Measurements from ENCODE around the gene TMEM121B. TPM values are rescaled to one million over a fixed set of nuclear protein-coding genes. Genes with fewer than 3 reads are reported as not detected.

Gene TMEM121B
- total RNA-seq, 1 donor from 2014 or later: 0.28 TPM

DNA sequence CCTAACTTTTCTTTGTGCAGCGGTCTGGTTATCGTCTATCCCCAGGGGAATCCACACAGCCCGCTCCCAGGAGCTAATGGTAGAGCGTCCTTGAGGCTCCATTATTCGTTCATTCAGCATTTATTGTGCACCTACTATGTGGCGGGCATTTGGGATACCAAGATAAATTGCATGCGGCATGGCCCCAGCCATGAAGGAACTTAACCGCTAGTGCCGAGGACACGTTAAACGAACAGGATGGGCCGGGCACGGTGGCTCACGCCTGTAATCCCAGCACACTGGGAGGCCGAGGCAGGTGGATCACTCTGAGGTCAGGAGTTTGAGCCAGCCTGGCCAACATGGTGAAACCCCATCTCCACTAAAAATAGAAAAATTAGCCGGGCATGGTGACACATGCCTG, 11.2 kb downstream of the TMEM121B start:
- no peak for ATAC-seq

DNA sequence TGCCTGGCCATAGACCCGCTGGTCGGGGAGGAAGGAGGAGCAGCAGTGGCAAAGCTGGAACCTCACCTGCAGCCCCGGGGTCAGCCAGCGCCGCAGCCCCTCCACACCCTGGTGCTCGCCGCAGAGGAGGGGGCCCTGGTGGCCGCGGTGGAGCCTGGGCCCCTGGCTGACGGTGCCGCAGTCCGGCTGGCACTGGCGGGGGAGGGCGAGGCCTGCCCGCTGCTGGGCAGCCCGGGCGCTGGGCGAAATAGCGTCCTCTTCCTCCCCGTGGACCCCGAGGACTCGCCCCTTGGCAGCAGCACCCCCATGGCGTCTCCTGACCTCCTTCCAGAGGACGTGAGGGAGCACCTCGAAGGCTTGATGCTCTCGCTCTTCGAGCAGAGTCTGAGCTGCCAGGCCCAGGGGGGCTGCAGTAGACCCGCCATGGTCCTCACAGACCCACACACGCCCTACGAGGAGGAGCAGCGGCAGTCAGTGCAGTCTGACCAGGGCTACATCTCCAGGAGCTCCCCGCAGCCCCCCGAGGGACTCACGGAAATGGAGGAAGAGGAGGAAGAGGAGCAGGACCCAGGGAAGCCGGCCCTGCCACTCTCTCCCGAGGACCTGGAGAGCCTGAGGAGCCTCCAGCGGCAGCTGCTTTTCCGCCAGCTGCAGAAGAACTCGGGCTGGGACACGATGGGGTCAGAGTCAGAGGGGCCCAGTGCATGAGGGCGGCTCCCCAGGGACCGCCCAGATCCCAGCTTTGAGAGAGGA, 11.9 kb downstream of the TMEM121B start:
- no peak for ATAC-seq

DNA sequence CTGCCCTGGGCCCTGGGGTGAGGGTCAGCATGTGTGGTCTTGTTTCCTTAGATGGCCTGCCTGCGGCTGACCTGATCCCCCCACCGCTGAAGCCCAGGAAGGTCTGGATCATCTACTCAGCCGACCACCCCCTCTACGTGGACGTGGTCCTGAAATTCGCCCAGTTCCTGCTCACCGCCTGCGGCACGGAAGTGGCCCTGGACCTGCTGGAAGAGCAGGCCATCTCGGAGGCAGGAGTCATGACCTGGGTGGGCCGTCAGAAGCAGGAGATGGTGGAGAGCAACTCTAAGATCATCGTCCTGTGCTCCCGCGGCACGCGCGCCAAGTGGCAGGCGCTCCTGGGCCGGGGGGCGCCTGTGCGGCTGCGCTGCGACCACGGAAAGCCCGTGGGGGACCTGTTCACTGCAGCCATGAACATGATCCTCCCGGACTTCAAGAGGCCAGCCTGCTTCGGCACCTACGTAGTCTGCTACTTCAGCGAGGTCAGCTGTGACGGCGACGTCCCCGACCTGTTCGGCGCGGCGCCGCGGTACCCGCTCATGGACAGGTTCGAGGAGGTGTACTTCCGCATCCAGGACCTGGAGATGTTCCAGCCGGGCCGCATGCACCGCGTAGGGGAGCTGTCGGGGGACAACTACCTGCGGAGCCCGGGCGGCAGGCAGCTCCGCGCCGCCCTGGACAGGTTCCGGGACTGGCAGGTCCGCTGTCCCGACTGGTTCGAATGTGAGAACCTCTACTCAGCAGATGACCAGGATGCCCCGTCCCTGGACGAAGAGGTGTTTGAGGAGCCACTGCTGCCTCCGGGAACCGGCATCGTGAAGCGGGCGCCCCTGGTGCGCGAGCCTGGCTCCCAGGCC, 12.7 kb downstream of the TMEM121B start:
- no peak for ATAC-seq

DNA sequence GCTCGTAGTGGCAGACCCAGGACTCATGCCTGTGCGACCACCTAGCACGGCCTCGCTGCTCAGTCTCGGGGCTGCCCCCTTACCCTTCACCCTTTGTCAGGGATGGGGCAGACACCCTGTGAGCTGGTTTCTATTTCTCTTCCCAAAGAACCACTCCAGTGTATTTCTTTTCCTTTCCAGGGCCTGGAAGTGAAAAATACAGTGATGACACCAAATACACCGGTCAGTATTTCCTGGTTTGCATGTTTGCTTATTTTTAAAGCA, 13.7 kb downstream of the TMEM121B start:
- no peak for ATAC-seq

DNA sequence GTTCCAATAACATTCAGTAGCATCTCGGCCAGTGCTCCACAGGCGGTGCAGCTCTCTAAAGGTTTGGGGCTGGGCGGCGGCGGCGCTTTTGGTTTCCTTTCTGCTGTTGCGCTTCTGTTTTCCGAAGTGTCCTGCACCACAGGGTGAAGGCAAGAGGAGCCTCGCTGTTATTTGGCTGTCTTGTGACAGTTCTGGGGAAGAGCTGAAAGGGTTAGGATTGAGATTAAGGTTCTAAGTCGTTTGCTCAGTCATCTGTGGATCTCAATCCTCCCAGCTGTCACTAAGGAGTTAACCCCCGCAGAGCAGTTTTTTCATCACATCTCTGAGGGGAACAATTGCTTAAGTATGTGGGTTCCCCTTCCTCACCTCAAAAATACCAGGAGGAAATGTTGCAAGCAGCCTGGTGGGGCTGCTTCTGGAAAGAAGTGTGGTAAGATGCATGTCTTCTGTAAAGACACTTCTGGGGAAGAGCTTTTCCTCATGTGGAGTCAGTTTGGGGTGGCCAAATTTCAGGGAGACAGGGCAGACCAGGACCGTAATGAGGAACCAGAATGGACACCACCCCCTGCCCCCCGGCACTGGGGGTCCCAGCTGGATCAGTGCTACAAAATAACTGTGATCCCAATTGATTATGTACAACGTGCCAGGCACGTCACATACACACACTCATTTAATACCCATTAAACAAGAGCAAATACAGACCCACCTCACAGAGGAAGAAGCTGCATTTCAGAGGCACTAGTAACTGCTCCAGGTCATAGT, 14.2 kb downstream of the TMEM121B start:
- ATAC-seq: no peak

DNA sequence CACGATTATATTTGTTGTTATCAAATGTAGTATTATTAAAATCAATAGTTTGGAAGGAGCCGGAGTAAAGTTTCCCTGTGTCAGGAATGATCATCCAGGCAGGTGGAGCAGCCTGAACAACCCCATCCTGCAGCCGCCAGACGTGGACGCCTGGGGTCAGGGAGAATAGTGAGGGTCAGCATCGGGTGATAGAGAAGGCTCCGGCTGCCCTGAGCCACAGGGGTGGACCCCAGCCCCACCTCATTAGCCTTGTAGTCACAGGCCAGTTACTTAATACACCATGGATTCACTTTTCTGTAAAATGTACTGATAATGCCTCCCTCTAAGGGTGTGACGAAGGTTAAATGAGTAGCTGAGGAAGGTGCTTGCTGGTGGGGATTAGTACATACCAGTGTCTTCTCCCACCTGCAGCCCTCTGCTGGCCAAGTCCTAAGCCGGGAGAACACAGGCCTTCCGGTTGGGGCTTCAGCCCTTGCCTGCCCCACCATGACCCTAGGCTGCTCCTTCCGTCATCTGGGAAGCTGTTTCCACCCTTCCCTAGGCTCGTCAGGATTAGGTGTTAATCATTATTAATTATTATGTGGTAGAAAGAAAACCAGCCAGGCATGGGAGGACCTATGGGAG, 14.9 kb downstream of the TMEM121B start:
- ATAC-seq: no peak

DNA sequence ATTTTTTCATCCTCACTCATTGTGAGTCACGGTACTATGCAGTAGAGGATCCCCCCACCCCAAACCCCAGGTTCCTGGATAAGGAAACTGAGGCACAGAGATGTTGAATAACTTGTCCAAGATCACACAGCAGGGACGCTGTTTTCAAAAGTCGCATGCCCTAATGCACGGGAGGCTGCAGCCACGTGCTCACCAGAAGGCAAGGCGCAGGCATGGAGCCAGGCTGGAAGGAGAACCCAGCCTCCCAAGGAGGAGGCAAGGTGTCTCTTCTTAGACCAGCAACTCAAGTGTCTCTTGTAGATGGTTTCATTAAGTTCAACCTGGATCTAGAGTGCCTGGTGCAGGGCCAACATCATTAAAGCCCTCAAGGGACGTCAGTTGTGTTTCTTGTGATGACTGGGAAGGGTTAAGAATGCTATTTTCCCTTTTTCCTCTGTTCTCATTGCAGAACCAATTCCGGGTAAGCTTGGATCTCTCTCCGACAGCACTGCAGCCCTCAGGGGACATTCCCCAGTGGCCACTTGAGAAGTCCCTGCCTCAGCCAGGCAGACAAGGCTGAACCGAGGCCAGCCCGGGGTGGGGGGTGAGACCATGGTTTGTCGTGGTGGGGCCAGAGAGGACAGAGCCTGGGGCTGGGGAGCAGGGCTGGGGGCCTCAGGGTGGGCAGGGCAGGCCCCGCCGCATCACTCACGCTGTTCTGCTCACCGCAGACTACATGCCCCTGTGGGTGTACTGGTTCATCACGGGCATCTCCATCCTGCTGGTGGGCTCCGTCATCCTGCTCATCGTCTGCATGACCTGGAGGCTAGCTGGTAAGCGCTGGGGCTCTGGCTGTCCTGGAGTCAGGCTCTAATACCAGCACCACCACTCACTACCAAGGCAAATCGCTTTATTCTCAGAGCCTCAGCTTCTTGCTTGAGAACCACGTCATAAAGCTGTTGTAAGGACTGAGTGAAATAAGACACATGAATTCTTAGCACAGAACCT, 15.7 kb downstream of the TMEM121B start:
- ATAC-seq: no peak

DNA sequence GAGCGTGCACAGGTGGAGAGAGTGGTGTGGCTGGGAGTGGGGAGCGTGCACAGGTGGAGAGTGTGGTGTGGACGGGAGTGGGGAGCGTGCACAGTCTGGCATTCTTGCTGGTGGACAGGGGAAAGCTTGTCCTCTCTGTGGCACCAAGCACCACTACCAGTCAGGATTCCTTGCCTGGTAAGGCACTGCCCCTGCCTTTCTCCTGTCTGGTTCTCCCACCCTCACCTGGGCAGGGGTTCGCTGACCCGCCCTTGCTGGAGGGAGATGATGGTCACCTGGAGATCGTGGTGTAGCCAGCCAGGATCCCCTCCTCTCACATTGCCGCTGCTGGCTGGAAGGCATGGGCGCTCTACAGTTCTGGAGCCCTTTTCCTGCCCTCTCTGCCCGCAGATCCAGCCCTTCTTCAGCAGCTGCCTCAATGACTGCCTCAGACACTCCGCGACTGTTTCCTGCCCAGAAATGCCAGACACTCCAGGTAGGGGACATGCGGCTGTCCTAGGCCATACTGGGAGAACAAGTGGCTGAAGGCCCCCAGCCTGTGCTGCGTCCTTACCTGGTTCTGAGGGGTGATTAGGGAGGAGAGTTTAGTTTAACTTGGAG, 16.7 kb downstream of the TMEM121B start:
- no peak for ATAC-seq

DNA sequence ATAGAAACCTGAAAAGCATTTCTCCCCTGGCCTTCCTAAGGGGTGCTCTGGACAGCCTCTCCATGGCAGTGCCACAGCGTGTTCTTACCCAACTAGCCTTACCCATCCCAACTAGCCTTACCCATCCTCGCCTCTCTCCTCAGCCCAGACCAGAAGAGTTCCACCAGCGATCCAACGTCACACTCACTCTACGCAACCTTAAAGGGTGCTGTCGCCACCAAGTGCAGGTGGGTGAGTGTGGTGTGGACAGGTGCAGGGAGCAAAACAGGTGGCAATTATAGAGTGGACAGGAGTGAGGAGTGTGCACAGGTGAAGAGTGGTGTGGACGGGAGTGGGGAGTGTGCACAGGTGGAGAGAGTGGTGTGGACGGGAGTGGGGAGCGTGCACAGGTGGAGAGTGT, 17.8 kb downstream of the TMEM121B start:
- no peak for ATAC-seq

DNA sequence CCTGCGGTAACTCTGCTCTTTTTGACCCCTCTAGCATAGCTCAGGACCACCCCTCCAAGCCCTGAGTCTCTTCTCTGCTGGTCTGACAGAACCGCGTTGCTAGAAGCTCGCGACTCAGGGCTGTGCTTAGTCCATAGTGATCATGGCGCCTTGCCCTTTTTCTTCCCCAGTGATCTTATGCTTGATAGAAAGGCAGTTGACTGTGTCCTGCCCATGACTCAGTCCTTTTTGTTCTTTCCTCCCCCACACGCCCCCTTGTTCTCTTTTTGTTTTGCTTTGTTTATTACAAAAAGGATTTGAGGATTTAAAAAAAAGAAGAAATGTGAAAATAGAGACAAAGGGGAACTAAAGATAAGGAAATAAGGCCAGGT, 18.9 kb downstream of the TMEM121B start:
- ATAC-seq: no peak

DNA sequence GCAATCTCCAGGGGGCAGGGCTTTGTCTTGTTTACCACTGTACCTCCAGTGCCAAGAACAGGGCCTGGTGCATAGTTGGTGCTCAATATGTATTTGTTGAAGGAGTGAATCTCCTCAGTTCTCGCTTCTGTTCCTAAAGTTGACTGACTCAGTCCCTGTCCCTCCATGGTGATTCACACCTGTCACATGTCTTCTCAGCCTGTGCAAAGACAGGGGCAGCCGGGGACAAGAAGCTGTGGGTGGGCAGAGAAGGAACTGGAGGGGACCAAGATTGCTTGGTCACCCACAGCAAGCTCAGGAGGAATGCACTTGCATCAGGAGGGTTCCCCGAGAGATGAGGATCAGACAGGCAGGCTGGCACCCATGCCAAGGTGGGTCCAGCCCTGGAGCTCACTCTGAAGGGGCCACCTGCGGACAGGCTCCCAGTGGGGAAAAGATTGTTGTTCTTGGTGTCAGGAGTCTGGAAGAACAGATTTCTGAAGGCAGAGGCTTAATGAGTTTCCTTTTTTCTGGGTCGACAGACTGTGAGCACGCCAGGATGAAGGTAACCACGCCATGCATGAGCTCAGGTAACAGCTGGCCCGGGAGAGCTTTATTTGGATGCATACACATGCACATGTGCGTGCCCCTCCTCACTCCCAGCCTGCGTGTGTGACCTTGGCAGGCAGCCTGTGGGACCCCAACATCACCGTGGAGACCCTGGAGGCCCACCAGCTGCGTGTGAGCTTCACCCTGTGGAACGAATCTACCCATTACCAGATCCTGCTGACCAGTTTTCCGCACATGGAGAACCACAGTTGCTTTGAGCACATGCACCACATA, 19.5 kb downstream of the TMEM121B start:
- no peak for ATAC-seq

DNA sequence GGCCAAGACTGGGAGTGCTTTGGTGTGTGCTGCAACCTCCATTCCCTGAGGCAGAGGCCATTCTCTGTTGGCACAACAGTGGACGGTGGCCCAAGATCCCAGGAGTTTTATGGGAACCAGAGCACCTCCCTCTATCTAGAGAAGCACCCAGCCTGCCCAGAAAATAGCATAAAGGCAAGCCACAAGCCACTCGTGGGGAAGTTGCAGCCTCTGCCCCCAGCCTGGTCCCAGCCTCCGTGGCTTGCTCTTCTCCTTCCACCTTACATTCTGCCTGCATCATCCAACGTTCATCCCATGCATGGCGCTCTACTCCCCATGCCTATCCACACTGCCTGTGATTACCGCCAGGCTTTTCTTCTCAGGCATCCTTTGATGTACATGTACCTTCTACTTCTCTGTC, 20.5 kb downstream of the TMEM121B start:
- ATAC-seq: no peak

DNA sequence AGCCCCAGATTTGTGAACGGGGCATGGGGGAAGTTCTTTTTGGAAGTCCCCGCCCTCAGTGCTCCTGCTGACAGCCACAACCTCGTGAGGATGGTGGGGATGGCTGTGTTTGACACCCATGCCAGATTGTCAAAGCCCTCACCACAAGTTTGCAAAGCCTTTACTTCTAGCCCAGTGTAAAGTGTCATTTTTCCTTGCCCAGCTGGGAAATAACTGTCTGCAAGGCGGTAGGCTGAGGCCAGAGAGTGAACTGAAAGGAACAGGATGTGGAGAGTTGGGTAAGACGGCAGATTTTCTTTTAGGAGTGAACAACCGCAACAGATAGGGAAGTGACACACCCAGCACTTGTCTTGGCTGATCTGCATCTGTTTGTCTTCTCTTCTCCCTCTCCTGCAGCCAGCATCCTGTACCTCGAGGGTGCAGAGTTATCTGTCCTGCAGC, 22.8 kb downstream of the TMEM121B start:
- no peak for ATAC-seq

DNA sequence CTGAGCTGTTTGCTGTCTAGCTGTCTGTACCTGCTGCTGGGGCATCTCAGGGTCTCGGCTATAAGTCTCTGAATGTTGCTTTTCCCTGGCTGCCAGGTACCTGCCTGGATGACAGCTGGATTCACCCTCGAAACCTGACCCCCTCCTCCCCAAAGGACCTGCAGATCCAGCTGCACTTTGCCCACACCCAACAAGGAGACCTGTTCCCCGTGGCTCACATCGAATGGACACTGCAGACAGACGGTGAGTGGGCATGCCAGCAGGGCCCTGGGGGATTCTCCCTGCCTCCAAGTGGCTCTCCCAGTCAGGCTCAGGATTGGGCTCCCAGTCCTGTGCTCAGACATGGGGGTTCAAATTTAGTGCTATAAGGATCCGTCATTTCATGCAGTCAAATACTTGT, 23.5 kb downstream of the TMEM121B start:
- no peak for ATAC-seq

DNA sequence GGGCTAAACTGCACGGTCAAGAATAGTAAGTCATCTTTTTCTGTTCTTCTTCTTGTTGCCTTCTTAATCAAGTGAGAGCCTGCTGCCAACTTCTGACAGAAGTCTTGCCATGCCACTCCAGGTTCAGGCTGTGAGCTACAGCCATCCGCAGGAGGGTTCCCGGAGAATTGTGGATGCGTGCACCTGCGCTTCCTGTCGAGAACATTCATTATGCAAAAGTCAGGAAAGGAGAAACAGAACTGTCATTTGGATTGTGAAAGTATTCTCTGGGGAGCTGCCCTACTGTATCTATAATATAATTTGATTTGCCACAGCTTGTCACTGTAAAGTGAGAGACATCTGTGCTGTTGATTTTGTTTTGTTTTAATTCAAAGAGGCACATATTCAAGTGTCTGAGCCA, 24.1 kb downstream of the TMEM121B start:
- ATAC-seq: no peak

DNA sequence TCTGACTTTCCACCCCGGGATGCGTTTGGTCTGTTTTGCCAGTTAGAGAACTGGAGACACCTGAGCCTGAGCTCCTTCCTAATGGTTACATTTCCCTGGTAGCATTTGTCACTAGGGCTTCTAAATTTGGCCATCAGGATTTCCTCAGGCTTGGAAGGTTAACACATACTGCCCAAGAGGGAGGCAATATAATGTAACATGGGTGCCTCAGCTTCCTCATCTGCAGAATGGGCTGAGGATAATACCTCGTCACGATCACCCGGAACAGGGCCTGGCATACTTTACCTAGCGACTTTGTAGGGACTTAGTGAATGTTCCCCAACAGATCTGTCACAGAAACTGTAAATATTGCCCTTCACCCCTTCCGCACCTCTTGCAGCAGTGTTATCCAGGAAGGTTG, 25.1 kb downstream of the TMEM121B start:
- no peak for ATAC-seq

DNA sequence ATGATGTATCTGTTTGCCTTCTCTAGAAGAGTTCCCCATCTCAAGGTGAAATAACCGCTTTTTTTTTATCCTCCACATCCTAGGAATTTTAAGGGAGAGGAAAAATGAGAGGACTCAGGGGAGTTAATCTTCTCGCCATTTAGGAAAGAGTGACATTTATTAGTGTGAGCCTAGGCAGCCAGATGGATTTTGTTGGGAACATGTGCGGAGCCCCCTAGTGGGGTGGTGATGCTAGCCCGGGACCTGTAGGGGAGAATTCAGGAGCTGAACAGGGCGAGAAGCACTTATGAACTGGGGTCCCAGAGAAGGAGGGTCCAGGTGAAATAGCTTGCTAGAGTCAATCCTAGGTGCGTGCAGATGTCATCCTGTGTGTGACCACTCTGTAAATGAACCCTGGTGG, 25.6 kb downstream of the TMEM121B start:
- ATAC-seq: no peak

DNA sequence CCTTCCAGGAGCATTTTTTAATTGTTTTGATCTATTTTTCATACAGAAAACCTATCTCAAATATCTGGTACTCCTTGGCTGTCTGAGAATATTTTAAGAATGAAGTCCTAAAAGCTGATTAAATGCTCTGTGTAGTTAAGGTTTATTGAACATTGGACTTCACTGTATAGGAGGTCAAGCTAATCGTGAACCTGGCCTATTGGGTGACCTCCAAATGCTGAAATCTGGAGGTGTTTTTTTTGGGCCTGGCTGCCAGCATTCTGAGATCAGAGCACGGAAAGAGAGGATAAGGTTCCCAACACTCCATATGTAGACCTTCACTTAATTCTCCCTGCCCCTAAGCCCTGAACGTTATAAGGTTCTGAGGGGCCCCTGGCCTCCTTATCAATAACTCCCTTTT, 28.1 kb downstream of the TMEM121B start:
- ATAC-seq: no peak

DNA sequence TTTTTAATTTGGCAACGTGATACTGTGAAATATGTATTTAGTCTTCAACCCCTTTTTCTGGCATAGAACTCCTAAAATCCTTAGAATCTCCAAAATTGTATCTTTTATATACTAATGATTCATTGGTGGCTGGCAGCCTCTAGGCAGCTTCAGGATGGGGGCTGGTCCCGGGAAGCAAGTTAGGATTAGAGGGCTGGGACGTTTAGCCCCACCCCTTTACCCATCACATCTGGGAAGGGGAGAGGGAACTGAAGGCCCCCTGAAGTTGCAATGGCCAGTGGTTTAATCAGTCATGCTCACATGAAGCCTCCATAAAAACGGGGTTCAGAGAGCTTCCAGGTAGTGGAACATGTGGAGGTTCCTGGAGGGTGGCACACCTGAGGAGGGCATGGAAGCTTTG, 29.3 kb downstream of the TMEM121B start:
- ATAC-seq: no peak

DNA sequence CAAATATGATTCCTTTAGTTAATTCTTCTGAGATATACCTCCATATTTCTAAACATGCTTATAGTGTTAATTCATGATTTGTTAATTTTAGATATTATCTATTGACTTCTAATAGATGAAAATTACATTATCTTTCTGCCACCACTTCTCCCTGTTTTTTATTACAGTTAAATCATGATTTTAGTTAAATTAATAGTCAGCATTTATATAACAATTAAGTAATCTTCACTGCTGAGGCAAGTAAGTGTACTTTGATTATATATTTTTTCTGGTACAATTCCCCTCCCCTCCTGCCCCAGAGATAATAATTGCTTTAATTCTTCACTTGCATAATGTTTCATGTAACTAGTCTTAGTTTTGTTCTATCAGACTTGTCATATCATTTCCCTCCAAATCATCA, 30.6 kb downstream of the TMEM121B start:
- ATAC-seq: no peak

Data from esophagus mucosa (tissue), 1 donor.